DMS 273 (cell line): Measurements from ENCODE around the gene ARMC6.

Source experiments
- DNase-seq: peaks from one replicate; lab custom pipeline; 2025; ENCODE audit not compliant: unreplicated experiment; lab: John Stamatoyannopoulos, UW

The ARMC6 gene

DNA sequence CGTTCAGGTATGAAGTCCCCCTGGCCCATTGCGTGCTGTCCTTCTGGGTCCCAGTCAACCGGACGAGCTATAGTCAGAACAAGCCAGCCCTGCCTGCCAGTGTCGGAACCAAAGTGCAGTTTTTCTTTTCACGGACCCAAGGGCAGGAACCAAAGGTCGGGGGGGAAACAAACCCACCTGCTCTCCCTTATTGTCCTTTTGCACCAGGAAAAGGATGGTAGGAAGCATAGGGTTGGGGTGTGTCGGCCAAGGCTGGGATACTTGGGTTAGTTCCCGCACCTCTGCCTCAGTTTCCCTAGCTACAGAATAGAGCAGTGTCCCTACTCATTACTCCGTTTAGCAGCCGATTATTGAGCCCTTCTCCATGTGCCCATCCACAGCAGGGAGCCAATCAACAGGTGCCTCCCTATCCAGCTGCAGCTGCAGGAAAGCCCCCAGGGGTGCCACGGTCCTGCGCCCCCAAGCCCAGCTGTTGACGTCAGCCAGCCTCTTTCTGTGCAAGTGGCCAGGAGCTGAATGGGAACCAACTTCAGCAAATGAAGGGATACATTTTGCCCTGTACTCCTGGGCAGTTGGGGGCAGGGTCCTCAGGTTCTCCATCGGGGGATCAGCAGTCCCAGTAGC lies 21.0 kb downstream of the ARMC6 start:
- no peak for DNase-seq

DNA sequence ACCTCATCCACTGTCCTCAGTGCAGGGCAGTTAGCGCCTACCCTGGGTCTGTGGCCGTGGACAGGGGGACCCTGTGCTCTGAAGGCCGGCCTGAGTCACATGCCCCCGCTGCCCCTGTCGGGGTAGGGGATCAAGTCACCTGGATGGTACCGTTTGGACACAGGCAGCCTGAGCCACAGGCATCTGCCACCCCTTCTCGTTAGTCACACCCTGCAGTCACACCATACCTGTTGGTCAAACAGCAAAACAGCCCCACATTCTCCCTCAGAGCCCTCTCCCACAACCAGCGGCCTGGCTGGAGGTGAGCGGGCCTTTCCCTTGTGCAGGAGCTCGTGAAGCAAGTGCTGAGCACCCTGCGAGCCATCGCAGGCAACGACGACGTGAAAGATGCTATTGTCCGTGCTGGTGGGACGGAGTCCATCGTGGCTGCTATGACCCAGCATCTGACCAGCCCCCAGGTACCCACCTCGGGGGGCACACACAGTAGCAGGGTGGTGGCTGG lies 21.6 kb downstream of the ARMC6 start:
- no peak for DNase-seq

DNA sequence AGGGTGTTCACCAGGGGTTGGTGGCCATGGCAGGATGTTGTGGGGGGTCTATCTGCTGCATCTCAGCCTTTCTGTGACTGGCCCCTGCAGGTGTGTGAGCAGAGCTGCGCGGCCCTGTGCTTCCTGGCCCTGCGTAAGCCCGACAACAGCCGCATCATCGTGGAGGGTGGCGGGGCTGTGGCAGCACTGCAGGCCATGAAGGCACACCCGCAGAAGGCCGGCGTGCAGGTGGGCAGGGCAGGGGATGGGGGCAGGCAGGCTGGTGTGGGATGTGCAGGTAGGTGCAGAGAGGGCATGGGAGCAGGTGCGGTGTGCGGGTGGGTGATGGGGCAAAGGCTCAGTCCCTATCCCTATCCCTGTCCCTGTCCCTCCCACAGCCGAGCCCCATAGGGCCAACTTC lies 22.3 kb downstream of the ARMC6 start:
- DNase-seq = no peak

DNA sequence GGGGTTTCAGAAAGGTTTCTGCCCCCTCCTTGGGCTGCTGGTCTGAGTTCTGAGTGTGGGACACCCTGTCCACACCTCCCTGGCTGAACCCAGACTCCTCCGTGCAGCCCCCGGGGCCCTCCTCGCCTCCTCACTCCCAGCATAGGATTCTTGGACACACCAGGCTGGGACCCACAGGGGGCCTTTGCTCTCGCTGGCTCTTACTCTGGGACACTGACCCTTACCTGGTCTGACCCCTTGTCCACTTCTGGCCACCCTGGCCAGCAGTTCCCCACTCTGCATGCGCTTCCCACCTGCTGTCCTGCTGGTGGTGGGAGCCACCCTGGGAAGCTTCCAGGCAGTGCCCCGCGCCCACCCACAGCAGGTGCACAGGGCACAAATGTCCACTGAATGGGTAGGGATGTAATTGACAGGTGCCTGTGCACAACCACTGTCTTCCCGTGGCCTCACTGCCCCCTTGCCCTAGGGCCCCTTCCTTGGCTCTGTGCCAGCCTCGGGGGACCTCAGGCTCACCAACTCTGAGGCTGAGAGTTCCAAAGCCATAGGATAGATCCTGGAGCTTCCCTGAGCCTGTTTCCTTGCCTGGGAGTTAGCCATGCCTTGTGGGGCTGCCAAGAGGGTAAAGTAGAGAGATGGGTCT lies 23.4 kb downstream of the ARMC6 start:
- no peak for DNase-seq

DNA sequence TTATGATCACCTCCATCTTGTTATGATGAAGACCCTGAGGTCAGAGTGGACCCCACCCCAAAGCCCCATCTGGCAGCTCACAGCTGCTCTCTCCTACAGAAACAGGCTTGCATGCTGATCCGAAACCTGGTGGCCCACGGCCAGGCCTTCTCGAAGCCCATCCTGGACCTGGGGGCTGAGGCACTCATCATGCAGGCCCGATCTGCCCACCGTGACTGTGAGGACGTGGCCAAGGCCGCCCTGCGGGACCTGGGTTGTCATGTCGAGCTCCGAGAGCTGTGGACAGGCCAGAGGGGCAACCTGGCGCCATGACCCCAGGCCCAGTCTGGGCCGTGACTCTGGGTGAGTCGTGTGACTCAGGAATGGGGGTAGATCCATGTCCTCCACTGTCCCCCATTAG lies 23.9 kb downstream of the ARMC6 start:
- DNase-seq = no peak

DNA sequence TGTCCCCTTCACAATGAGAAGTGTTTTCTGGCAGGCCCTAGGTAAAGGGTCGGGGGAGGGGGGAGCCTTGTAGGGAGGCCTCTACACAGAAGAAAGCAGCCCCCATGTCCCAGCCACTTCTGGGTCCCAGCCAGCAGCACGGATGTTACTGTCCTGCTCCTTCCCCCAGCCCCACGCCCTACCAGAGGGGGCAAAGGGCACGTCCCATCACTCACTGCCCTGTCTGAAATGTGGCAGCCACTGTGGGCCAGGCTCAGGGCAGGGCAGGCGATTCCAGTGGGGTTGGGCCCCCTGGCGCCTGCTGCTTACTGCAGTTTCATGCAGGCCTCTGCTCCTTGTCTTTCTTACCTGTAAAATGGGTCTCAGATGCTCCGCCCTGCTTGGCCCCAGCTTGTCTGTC lies 24.3 kb downstream of the ARMC6 start:
- DNase-seq = no peak

DNA sequence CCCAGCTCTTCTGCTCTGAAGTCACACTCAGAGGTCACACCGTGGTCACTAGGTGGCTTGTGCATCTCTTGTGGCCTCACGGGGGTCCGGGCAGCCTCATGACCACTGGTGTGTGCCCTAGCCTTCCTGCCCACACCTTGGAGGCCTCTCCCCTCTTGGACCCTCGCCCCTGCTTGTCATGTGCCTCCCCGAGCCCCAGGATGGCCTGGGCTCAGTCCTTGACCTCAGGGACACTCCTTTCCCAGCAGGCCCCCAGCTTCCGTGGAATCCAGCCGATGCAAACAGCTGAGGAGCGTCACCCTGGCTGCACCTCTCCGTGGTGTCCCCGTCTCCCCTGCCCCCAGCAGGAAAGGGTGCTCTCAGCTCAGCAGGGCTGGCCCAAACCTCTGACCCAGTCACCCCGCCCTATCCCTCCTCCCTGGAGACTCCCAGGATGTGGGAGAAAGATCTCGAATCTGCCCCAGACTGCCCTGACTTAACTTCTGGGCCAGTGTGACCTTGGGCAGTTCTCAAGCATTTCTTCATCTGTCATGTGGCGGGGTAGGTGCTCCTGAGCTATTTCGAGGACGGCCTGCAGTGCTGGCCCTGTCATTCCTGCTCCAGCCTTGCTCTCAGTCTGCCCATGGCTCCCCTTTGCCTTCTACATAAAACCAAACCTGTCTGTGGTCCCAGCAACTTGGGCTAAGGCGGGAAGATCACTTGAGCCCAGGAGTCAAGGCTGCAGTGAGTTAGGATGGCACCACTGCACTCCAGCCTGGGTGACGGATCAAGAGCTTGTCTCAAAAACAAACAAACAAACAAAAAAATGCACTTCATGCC lies 25.8 kb downstream of the ARMC6 start:
- no peak for DNase-seq

DNA sequence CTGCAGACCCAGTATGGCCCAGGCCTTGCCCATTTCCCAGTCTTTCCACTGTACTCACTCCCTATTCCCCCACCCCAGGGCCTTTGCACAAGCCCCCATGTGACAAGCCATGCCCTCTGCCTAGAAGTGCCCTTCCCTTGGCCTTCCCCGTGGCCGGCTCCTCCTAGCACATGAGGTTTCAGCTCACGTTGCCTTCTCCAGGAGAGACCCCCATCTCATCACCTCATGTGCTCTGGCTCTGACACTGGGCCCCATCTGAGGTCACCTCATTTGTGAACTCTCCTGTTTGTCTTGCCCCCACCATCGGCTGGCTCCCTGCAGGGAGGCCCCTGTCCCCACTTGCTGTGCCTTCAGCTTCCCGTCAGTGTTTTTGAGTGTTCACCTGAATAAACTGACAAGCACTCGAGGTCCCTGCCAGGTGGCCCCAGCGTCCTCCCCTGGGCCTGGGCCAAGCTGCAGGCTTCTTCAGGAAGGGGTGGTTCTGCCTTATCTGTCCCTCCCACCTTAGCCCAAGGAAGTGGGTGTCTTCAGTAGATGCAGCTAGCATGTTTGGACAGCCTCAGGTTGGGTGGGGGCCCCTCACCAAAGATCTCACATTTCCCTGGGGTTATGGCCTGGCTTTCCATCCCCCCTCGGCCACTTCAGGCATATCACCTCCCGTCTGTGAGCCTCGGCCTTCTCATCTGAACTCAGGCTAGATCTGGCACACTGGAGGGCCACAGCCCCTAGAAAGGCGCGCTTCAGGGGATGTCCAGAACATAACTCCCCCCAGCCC lies 26.6 kb downstream of the ARMC6 start:
- DNase-seq = no peak

DNA sequence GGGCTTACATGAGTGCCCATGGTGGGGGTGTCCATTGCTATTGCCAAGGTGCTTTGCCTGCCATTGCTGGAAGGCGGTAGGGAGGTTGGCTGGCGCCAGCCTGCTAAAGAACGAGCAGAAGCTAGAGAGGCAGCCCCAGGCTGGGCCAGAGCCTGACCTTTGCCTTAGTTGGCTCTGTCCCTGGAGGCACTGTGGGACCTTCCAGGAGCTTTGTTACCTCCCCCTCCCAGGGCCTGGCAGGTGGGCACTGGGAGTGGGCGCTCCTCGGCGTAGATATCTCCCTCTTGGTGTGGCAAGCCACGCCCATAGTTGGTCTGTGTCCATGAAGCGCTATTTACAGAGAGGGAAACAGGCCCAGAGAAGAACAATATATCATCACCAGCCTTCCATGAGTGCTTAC lies 28.1 kb downstream of the ARMC6 start:
- DNase-seq = peak; percentile 35

DNA sequence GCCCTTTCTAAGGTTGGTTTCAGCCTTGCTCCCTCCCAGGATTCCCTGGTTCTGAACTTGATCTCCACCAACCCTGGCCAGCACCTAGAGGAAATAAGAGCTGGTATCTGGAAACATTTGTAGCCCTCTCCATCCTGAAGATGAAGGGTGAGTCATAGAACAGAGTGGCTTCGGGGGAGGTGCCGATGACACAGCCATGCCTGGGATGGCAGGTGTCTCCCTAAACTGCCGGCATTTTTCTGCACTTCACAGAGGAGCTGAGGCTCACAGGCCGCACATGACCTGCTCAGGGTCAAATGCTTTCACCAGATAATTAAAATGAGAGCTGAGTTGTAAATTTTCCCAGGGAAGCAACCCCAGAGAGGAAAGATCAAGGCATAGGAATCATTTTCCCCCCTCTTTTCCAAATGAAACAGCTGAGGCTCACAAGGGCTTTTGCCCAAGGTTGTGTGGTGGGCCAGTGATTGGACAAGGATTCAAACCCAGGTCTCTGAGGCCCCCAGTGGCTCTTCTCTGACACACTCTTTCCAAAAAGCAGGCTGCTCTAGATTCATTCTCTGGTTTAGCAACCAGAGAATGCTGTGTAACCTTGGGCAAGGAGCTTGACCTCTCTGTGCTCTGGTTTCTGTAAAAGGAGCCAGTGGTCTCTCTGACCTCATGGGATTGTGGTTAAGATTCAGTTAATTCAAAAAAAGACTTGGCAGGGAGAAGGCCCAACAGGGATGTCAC lies 29.2 kb downstream of the ARMC6 start:
- peak; percentile 62 for DNase-seq

DNA sequence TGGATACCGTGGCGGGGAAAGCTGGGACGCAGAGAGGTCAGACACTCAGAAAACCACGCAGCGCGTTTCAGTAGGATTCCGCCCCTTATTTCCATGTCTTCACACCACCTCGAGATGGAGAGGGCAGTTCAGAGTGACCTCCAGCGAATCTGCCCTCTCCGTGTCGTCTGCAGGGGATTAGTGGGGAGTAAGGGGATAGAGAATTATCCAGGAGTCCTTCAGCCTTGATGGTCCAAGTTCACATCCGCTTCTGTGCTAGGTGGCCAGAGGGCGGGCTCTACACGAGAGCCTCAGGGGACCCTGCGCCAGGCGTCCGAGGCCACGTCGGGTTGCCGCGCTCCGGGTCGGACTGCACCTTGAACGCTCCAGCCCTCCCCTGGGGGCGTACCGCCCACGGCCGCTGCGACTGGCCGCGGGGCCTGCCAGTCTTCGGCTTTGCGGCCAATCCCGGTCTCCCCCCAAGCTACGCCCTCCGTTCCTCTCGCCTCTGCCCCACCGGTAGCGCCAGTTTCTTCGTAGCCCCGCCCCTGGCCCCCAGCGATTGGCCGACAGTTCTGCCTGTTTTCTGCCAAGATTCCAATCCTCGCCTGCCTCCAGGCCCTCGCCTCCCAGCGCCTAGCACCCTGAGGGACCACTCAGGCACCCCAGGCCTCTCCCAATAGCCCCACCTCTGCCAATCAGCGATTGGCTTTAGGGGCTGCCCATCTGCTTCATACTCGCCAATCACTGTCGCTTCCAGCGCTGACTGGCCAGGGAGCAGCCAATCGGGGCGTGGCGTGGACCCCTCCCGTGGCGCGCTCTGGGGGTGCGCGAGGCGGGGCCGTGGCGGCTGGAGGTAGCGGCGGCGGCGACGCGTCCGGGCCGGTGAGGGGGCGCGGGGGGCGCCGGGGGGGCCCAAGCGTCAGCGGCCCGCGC lies 30.0 kb downstream of the ARMC6 start, which contains the start of gene SLC25A42:
Gene SLC25A42 (plus strand): TSS at position 812 of the 915 bp plus-strand sequence. CDS start 32,131 bp downstream, outside the sequence.
- peak; percentile 100 for DNase-seq

DNA sequence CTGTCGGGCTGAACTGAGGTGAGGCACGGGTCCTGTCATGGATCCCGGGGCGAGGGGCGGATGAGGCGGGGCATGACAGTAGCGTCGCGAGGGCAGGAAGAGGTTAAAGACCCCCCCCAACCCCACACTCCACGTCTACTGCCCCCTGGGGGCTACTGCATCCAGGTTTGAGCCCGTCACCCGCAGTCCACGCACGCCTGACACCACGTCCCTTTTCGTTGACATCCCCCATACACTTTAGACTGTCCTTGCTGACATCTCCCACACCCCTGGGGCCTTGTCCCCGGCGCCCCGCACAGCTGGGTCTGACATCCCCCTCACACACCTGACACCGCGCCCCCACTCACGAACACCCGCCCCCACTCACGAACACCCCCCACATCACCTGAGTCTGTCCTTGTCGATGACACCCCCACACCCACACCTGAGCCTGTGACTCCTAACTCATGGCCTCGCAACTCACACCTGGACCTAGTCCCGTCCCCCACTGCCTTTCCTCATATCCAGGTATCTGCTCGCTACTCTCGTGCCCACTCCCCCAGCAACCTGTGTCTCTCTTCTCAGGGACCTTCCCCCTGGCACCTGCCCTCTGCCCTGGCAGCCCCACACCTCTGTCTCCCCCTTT lies 30.8 kb downstream of the ARMC6 start:
- no peak for DNase-seq

DNA sequence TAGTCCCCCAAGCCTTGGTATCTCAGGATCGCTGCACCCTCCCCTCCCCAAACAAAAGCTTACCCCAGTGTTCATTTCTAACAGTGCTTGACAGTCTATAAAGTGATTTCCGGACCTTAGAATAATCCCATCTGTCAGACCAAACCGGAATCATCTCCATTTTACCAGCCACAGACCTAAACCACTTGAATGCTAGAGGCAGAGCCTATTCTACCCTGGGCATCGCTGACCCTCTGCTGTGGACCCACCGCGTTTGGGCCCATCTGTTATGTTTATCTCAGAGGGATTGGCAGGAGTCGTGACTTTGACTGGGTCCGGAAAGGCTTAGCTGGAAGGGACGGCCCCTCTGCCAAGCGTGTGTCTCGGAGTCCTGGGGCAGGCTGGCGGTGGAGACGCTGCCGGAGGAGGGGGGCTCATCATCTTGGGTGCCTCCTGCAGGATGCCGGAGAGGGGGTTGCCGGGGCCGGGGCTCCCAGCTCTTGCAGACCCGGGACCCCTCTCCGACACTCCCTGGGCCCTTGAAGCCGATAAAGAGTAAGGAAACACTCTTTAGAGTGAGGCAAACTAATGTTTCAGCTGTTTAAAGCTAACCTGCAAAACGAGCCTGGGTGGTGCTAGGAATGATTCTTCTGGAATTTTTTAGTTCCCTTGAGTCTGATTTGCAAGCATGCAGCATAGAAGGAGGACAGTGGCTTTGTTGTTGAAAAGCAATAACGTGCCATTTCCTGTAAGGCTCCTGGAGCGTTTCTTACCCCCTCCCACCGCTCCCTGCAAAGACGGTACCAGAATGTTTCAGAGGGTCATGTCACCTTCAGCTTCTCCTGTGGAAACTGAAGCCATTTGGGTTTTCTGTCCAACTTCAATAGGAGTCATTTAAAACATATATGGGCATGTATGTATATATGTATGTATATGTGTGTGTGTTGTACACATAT lies 31.7 kb downstream of the ARMC6 start:
- DNase-seq = peak; percentile 61

DNA sequence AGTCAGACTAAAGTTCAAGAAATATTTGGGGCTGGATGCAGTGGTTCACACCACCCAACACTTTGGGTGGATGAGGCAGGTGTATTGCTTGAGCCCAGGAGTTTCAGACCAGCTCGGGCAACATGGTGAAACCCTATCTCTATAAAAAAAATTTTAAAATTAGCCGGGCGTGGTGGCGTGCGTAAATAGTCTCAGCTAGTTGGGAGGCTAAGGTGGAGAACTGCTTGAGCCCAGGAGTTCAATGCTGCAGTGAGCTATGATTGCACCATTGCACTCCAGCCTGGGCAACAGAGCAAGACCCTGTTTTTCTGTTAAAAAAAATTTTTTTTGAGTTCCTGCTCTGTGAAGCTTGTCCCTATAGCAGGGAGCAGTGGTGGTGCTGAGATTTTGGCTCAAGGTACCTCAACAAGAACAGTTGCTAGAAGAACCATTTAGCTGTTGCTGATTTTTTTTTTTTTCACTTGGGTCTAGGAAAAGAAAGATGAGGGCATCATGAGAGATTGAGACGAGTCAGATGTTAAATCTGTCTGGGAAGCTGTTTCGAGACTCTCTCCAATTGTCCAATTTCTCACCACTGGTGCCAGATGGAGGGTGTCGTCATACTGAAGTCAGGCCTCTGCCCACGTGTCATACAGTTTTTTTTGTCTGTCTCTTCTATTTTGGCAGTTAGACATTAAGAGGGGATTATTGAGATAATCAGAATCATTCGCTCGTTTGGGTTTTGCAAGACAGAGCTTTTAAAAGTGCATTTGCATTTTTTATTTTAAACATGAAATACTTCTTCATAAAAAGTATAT lies 34.1 kb downstream of the ARMC6 start:
- peak; percentile 72 for DNase-seq

DNA sequence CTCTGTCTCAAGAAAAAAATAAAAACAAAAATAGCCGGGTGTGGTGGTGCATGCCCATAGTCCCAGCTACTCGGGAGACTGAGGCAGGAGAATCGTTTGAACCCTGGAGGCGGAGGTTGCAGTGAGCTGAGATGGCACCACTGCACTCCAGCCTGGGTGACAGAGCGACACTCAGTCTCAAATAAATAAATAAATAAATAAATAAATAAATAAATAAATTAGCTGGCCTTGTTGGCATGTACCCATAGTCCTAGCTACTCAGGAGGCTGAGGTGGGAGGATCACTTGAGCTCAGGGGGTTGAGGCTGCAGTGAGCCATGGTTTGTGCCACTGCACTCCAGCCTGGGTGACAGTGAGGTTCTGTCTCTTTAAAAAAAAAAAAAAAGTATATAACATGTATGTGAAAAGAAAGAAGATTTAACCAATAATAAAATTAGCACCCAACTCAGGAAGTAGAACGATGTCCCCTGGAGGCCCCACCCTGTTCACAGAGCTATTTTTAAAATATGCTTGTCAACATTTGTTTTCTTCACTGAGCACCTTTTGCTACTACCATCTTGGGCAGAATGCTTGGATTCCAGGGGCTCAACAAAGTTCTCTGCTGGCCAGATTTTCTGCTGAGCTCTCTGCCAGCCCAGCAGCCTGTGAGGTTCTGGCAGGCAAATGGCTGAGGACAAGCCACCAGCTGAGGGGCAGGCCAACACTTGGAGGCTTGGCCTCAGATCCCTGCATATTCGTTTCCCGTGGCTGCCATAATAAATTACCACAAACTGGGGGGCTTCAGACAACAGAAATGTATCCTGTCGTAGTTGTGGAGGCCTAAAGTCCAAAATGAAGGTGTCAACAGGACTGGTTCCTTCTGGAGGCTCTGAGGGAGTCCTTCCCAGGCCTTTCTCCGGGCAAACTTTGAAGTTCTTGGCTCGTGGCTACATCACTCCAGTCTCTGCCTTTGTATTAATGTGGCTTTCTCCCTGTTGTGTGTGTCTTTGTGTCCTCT lies 35.6 kb downstream of the ARMC6 start:
- DNase-seq = no peak

DNA sequence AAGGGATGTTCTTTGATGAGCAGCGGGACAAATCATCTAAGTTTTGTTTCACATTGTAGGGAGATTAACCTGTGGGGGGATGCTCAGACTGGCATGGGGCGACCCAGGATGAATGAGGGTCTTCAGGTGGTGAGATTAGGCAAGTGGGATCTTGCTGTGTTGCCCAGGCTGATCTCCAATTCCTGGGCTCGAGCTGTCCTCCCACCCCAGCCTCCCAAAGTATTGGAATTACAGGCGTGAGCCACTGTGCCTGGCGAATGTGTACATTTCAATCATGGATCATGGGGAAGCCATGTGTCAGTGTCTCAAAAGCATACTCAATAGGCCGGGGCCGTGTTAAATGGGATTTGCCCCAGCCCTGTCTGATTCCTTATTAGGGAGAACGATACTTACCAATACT lies 38.5 kb downstream of the ARMC6 start:
- no peak for DNase-seq
